NCI-H1694 treated with DMSO at 0.1 percent for 48 hours (cell line): ENCODE measurements around the gene B4GALNT3.

Source experiments
- DNase-seq: peaks from one replicate; lab custom pipeline; 2025; lab: John Stamatoyannopoulos, UW

Gene B4GALNT3

GRCh38 chr12:508795-509194 is 49.1 kb downstream of the B4GALNT3 start:
- no peak for DNase-seq

- no peak for DNase-seq
Observed at GRCh38 chr12:509500-509899, 49.8 kb downstream of the B4GALNT3 start.

- DNase-seq = no peak
Observed at GRCh38 chr12:510071-510825, 50.5 kb downstream of the B4GALNT3 start.

- no peak for DNase-seq
Observed at GRCh38 chr12:512933-513332, 53.2 kb downstream of the B4GALNT3 start.

- DNase-seq = no peak
Observed at GRCh38 chr12:513446-513845, 53.7 kb downstream of the B4GALNT3 start.

- DNase-seq = no peak
Observed at GRCh38 chr12:517538-517937, 57.8 kb downstream of the B4GALNT3 start.

- no peak for DNase-seq
Observed at GRCh38 chr12:520119-520518, 60.4 kb downstream of the B4GALNT3 start.

GRCh38 chr12:522692-523378 is 63.1 kb downstream of the B4GALNT3 start:
- DNase-seq = no peak

GRCh38 chr12:524167-524951 is 64.6 kb downstream of the B4GALNT3 start:
- no peak for DNase-seq

GRCh38 chr12:526089-526488 is 66.3 kb downstream of the B4GALNT3 start:
- no peak for DNase-seq

GRCh38 chr12:527241-527640 is 67.5 kb downstream of the B4GALNT3 start:
- no peak for DNase-seq

- no peak for DNase-seq
Observed at GRCh38 chr12:527729-528128, 68.0 kb downstream of the B4GALNT3 start.

GRCh38 chr12:530308-530707 is 70.6 kb downstream of the B4GALNT3 start:
- DNase-seq = no peak

GRCh38 chr12:530821-531220 is 71.1 kb downstream of the B4GALNT3 start:
- no peak for DNase-seq

GRCh38 chr12:531951-532585 is 72.3 kb downstream of the B4GALNT3 start:
- no peak for DNase-seq

- no peak for DNase-seq
Observed at GRCh38 chr12:532908-533565, 73.3 kb downstream of the B4GALNT3 start.

- no peak for DNase-seq
Observed at GRCh38 chr12:533718-534117, 74.0 kb downstream of the B4GALNT3 start.

- DNase-seq = no peak
Observed at GRCh38 chr12:534216-534615, 74.5 kb downstream of the B4GALNT3 start.

- no peak for DNase-seq
Observed at GRCh38 chr12:535396-535795, 75.7 kb downstream of the B4GALNT3 start.

GRCh38 chr12:536751-537245 is 77.1 kb downstream of the B4GALNT3 start:
- DNase-seq = no peak

- DNase-seq = no peak
Observed at GRCh38 chr12:537772-538171, 78.0 kb downstream of the B4GALNT3 start.
